HepG2 (cell line): ENCODE data around the gene MYLK. TPM values are rescaled to one million over a fixed set of nuclear protein-coding genes. Genes with fewer than 3 reads are reported as not detected.

Experiments used
- ATF1 ChIP-seq: IDR thresholded peaks from 2 replicates; pipeline ENCODE4 v1.6.1; 2016; ENCODE audit warnings: mild to moderate bottlenecking, control low read depth
- EEA1 ChIP-seq: sonication (generic); formaldehyde crosslinking; IDR thresholded peaks from 2 replicates; pipeline ENCODE4 v1.5.1; 2020; ENCODE audit warnings: mild to moderate bottlenecking, missing genetic modification reagents, borderline replicate concordance
- FOSL2 ChIP-seq: sonication (generic); formaldehyde crosslinking; IDR thresholded peaks from 2 replicates; pipeline ENCODE4 v1.4.0; 2020; ENCODE audit warnings: missing genetic modification reagents
- GTF2F1 ChIP-seq: fragments of 150-350 bp; IDR thresholded peaks from 2 replicates; pipeline ENCODE4 v1.6.1; 2014; ENCODE audit warnings: low read length
- IRX3 ChIP-seq: sonication (generic); formaldehyde crosslinking; IDR thresholded peaks from 2 replicates; pipeline ENCODE4 v1.8.1; 2023; ENCODE audit warnings: mild to moderate bottlenecking, low read depth, missing genetic modification reagents, borderline replicate concordance
- KLF11 ChIP-seq: IDR thresholded peaks from 2 replicates; pipeline ENCODE4 v1.6.1; 2016; ENCODE audit warnings: missing compliant biosample characterization
- MAFK ChIP-seq, 2 experiments: IDR thresholded peaks in 1 of 2; conservative IDR thresholded peaks in 1 of 2; 2 replicates each; pipeline ENCODE4 v1.6.1; 2011; ENCODE audit warnings: improper control_type of control experiment in 2 of 2, low read length in 2 of 2
- NCOA1 ChIP-seq: sonication (generic); formaldehyde crosslinking; IDR thresholded peaks from 2 replicates; pipeline ENCODE4 v1.9.0; 2021; ENCODE audit warnings: missing genetic modification reagents
- REXO4 ChIP-seq: sonication (generic); formaldehyde crosslinking; IDR thresholded peaks from 2 replicates; pipeline ENCODE4 v1.8.0; 2022; ENCODE audit warnings: missing genetic modification reagents, mild to moderate bottlenecking, borderline replicate concordance
- SIN3B ChIP-seq: fragments of 150-350 bp; IDR thresholded peaks from 2 replicates; pipeline ENCODE4 v1.6.1; 2014; ENCODE audit warnings: low read length
- SMAD3 ChIP-seq: sonication (generic); formaldehyde crosslinking; IDR thresholded peaks from 2 replicates; pipeline ENCODE4 v1.4.0; 2020; ENCODE audit warnings: missing genetic modification reagents
- ZMAT5 ChIP-seq: sonication (generic); formaldehyde crosslinking; IDR thresholded peaks from 2 replicates; pipeline ENCODE4 v1.5.0; 2020; ENCODE audit warnings: mild to moderate bottlenecking, low read depth, missing genetic modification reagents, borderline replicate concordance
- ZMYM2 ChIP-seq: sonication (generic); formaldehyde crosslinking; IDR thresholded peaks from 2 replicates; pipeline ENCODE4 v1.8.0; 2022; ENCODE audit warnings: mild to moderate bottlenecking, missing genetic modification reagents
- ZNF124 ChIP-seq: sonication (generic); formaldehyde crosslinking; IDR thresholded peaks from 2 replicates; pipeline ENCODE4 v1.4.0; 2020; ENCODE audit warnings: missing genetic modification reagents
- ZNF136 ChIP-seq: sonication (generic); formaldehyde crosslinking; IDR thresholded peaks from 2 replicates; pipeline ENCODE4 v1.8.1; 2022; ENCODE audit warnings: low read depth, mild to moderate bottlenecking, moderate library complexity, missing genetic modification reagents
- ZNF138 ChIP-seq: sonication (generic); formaldehyde crosslinking; IDR thresholded peaks from 2 replicates; pipeline ENCODE4 v1.5.0; 2020; ENCODE audit warnings: mild to moderate bottlenecking, low read depth, missing genetic modification reagents
- ZNF17 ChIP-seq: sonication (generic); formaldehyde crosslinking; IDR thresholded peaks from 2 replicates; pipeline ENCODE4 v1.5.0; 2020; ENCODE audit warnings: mild to moderate bottlenecking, missing genetic modification reagents
- ZNF562 ChIP-seq: sonication (generic); formaldehyde crosslinking; IDR thresholded peaks from 2 replicates; pipeline ENCODE4 v1.8.0; 2022; ENCODE audit warnings: missing genetic modification reagents, borderline replicate concordance
- ZSCAN21 ChIP-seq: sonication (generic); formaldehyde crosslinking; IDR thresholded peaks from 2 replicates; pipeline ENCODE4 v1.8.0; 2022; ENCODE audit warnings: mild to moderate bottlenecking, missing genetic modification reagents, moderate library complexity, borderline replicate concordance
- polyA plus RNA-seq, 8 experiments: library from polyadenylated mRNA; depleted of rRNA in 3 of 8; stranded (reverse) in 7 of 8; unstranded in 1 of 8; fragments of >200 nt; fragmentation: Illumina TruSeq in 4 of 8; extraction: Trizol in 4 of 8; gene quantifications; 2 replicates each; pipeline versions ENCODE4 v1.2.1 to v1.2.3, GENCODE V29; 2011 to 2016; ENCODE audit warnings: low read depth in 4 of 8, missing spikeins in 1 of 8, mixed read lengths in 1 of 8; ENCODE audit not compliant: insufficient read depth in 1 of 8
- total RNA-seq, 5 experiments: library from RNA; depleted of rRNA; stranded (reverse); fragments of >200 nt; fragmentation: Illumina TruSeq; extraction: Trizol; gene quantifications; 2 replicates each; pipeline ENCODE4 v1.2.3, GENCODE V29; 2016; ENCODE audit warnings: low read depth in 1 of 5
- TF ChIP-seq, protein P1 (sequence below): sonication (generic); formaldehyde crosslinking; IDR thresholded peaks from 2 replicates; pipeline ENCODE4 v1.4.0; 2020; ENCODE audit warnings: low read depth, missing genetic modification reagents
- TF ChIP-seq, protein P2 (sequence below): fragments of 450-650 bp; IDR thresholded peaks from 2 replicates; pipeline ENCODE4 v1.6.1; 2017; ENCODE audit warnings: mild to moderate bottlenecking
- TF ChIP-seq, protein P3 (sequence below): sonication (generic); formaldehyde crosslinking; IDR thresholded peaks from 2 replicates; pipeline ENCODE4 v1.4.0; 2020; ENCODE audit warnings: missing genetic modification reagents

MYLK gene
- total and polyA plus RNA-seq, 2 of the 13 experiments (the other 11 are each of a cell fraction or from before 2014, with no cell fraction given) = 10.6 to 34.9 TPM

DNA sequence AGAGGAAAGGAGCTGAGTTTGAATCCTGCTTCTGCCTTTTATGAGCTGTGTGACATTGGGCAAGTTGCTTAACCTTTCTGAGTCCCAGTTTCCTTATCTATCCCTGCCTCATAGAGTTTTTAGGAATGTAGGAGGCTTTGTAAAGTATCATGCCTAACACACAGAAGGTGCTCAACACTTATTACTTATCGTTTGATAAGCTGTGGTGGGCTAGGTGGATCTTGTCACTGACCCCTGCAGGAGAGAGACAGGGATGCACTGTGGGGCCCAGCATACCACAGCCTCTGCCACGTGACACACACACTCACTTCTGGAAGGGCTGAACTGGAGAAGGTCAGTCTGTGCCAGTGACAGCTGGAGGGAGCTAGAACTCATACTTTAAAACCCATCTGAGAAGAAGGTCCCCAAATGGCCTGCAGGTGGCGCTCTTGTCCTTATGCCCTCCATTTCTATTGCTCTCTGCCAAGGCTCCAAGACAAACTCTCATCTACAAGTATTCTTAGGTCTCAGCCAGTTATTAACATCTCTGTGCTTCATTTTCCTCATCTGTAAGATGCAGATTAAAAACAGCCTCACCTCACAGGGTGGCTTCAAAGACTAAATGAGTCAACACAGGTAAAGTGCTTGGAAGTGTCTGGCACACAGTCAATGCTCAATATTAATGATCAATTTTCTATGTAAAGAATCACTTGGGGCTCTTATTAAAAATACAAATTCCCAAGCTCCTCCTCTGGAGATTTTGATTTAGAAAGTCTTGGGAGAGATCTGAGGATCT lies 241.8 kb downstream of the MYLK start (continued):
- no peak for TF ChIP-seq SIN3B
- no peak for TF ChIP-seq ZNF562
- TF ChIP-seq ATF1 (CRISPR knock-in tag) = no peak
- TF ChIP-seq ZMAT5 (CRISPR knock-in tag) = no peak
- TF ChIP-seq SMAD3 (CRISPR knock-in tag) = 0 out of 2 replicates have a peak, but pooled peaks have one; percentile 39
- TF ChIP-seq REXO4 (CRISPR knock-in tag) = no peak
- TF ChIP-seq, protein P1, sequence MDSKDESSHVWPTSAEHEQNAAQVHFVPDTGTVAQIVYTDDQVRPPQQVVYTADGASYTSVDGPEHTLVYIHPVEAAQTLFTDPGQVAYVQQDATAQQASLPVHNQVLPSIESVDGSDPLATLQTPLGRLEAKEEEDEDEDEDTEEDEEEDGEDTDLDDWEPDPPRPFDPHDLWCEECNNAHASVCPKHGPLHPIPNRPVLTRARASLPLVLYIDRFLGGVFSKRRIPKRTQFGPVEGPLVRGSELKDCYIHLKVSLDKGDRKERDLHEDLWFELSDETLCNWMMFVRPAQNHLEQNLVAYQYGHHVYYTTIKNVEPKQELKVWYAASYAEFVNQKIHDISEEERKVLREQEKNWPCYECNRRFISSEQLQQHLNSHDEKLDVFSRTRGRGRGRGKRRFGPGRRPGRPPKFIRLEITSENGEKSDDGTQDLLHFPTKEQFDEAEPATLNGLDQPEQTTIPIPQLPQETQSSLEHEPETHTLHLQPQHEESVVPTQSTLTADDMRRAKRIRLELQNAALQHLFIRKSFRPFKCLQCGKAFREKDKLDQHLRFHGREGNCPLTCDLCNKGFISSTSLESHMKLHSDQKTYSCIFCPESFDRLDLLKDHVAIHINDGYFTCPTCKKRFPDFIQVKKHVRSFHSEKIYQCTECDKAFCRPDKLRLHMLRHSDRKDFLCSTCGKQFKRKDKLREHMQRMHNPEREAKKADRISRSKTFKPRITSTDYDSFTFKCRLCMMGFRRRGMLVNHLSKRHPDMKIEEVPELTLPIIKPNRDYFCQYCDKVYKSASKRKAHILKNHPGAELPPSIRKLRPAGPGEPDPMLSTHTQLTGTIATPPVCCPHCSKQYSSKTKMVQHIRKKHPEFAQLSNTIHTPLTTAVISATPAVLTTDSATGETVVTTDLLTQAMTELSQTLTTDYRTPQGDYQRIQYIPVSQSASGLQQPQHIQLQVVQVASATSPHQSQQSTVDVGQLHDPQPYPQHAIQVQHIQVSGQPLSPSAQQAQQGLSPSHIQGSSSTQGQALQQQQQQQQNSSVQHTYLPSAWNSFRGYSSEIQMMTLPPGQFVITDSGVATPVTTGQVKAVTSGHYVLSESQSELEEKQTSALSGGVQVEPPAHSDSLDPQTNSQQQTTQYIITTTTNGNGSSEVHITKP = no peak
- TF ChIP-seq ZNF136 = no peak
- TF ChIP-seq, protein P2, sequence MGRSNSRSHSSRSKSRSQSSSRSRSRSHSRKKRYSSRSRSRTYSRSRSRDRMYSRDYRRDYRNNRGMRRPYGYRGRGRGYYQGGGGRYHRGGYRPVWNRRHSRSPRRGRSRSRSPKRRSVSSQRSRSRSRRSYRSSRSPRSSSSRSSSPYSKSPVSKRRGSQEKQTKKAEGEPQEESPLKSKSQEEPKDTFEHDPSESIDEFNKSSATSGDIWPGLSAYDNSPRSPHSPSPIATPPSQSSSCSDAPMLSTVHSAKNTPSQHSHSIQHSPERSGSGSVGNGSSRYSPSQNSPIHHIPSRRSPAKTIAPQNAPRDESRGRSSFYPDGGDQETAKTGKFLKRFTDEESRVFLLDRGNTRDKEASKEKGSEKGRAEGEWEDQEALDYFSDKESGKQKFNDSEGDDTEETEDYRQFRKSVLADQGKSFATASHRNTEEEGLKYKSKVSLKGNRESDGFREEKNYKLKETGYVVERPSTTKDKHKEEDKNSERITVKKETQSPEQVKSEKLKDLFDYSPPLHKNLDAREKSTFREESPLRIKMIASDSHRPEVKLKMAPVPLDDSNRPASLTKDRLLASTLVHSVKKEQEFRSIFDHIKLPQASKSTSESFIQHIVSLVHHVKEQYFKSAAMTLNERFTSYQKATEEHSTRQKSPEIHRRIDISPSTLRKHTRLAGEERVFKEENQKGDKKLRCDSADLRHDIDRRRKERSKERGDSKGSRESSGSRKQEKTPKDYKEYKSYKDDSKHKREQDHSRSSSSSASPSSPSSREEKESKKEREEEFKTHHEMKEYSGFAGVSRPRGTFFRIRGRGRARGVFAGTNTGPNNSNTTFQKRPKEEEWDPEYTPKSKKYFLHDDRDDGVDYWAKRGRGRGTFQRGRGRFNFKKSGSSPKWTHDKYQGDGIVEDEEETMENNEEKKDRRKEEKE = no peak
- TF ChIP-seq NCOA1 = no peak
- TF ChIP-seq ZNF124 (CRISPR knock-in tag) = peak; percentile 72; the same call in 1 of the 2 replicates
- no peak for TF ChIP-seq GTF2F1
- TF ChIP-seq EEA1 (CRISPR knock-in tag) = no peak
- no peak; the same call in 1 of the 2 replicates for TF ChIP-seq FOSL2
- TF ChIP-seq, protein P3, sequence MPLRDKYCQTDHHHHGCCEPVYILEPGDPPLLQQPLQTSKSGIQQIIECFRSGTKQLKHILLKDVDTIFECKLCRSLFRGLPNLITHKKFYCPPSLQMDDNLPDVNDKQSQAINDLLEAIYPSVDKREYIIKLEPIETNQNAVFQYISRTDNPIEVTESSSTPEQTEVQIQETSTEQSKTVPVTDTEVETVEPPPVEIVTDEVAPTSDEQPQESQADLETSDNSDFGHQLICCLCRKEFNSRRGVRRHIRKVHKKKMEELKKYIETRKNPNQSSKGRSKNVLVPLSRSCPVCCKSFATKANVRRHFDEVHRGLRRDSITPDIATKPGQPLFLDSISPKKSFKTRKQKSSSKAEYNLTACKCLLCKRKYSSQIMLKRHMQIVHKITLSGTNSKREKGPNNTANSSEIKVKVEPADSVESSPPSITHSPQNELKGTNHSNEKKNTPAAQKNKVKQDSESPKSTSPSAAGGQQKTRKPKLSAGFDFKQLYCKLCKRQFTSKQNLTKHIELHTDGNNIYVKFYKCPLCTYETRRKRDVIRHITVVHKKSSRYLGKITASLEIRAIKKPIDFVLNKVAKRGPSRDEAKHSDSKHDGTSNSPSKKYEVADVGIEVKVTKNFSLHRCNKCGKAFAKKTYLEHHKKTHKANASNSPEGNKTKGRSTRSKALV = no peak
- TF ChIP-seq ZSCAN21 (CRISPR knock-in tag) = no peak
- TF ChIP-seq KLF11 = peak; percentile 31; the same call in 1 of the 2 replicates
- TF ChIP-seq ZNF17 (CRISPR knock-in tag) = no peak
- peak; percentile 22; the same call in 1 of the 2 replicates for TF ChIP-seq ZMYM2 (CRISPR knock-in tag)
- no peak for TF ChIP-seq MAFK (conservative IDR thresholded peaks at IDR 0.05 in 1 of 2, IDR thresholded peaks at IDR 0.05 in 1 of 2; ENCODE audit: low read length in 2 of 2)
- no peak for TF ChIP-seq IRX3 (CRISPR knock-in tag)
- TF ChIP-seq ZNF138 = no peak
